ENCODE data around the gene MCF2L. TPM values are rescaled to one million over a fixed set of nuclear protein-coding genes. Genes with fewer than 3 reads are reported as not detected.
"Not testable (repeated sequence)": the region's sequence is repeated elsewhere in the genome, so short reads cannot be mapped to it uniquely, and the experiment has no call there.

MCF2L gene
- total and polyA plus RNA-seq, 4 donors, result 46.3 to 136 (median 92.0) TPM

DNA sequence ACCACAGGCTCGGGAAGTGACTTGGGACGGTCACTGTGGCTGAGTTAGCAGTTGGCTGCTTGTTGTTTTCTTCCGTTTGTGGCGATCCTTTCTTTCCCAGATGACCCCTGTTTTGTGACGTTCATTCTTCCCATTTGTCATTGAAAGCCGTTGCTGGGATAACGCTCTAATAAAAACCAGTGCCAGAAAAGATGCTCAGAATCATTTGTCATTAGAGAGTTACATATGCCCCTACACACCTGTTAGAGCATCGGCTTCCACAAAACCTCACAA lies 39.3 kb upstream of the MCF2L start:
- no peak for DNase-seq (ENCODE audit: low read depth in 4 of 6, low spot score in 6 of 6)
- no peaks in the 10 kb centered on the region for H3K27me3 ChIP-seq (ENCODE audit: control insufficient read depth, insufficient read depth, low read length)
- no peaks in the 10 kb centered on the region for H3K36me3 ChIP-seq (ENCODE audit: control insufficient read depth, insufficient read depth, low read length)
- H3K4me3 ChIP-seq (ENCODE audit: low read depth, low read length), result no peak overlapping the region
- H3K4me1 ChIP-seq (ENCODE audit: control insufficient read depth, insufficient read depth, low read length), result peaks cover 17% of the 10 kb centered on the region
- no peak overlapping the region for H3K27ac ChIP-seq (ENCODE audit: low read depth, low read length)
- 54% methylated on average over 4 of the region's 8 CpGs for WGBS (ENCODE audit: insufficient coverage)
- no peaks in the 10 kb centered on the region for H3K9me3 ChIP-seq (ENCODE audit: control insufficient read depth, insufficient read depth, low read length)

GRCh38 chr13:112930192-112930591 lies 38.8 kb upstream of the MCF2L start:
- H3K4me1 ChIP-seq (ENCODE audit: control insufficient read depth, insufficient read depth, low read length), result peaks cover 17% of the 10 kb centered on the region
- H3K4me3 ChIP-seq (ENCODE audit: low read depth, low read length), result no peak overlapping the region
- no peak overlapping the region for H3K27ac ChIP-seq (ENCODE audit: low read depth, low read length)
- H3K27me3 ChIP-seq (ENCODE audit: control insufficient read depth, insufficient read depth, low read length), result no peaks in the 10 kb centered on the region
- no peaks in the 10 kb centered on the region for H3K36me3 ChIP-seq (ENCODE audit: control insufficient read depth, insufficient read depth, low read length)
- no peaks in the 10 kb centered on the region for H3K9me3 ChIP-seq (ENCODE audit: control insufficient read depth, insufficient read depth, low read length)
- DNase-seq (ENCODE audit: low read depth in 4 of 6, low spot score in 6 of 6), result no peak

DNA sequence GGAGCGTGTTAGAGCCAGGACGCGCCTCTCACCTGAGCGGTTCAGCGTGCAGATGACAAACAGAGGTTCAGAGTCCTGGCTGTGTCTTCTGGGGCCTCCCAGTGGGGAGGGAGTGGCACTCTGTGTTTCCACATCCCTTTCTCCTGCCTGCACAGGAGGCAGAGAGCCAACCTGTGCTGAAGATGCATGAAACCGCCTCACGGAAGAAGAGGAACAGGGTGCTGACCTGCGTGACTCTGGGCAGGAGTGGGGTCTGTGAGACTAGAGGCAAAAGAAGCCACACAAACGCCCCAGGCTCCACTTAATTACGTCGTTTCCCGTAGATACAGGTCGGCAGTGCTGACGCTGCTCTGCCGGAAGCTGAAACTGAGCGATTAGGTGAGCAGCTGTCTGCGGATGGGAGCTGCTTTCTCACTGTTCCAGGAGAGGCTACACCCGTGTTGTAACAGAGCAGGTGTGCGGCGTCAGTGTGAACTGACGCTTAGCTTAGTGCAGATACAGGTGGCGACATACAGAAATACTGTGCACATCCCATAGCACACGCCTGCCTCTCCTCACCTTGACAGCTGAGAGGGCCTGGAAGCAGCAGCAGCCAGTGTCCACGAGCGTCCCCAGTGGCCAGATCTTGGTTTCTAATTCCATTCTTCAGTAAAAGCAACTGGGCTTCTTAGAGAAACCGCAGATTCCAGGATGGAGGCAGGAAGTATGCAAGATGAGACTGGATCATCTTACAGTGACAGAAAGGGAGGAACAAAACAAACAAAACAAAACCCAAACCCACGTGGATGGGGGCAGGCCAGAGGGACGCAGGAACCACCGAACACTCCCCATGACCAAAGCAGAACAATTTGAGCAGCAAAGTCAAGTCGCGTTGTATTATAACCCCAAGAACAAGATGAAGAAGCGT lies 37.7 kb upstream of the MCF2L start:
- WGBS (ENCODE audit: insufficient coverage), result 70% methylated on average over 25 of the region's 32 CpGs
- H3K27ac ChIP-seq (ENCODE audit: low read depth, low read length), result no peak overlapping the region
- H3K9me3 ChIP-seq (ENCODE audit: control insufficient read depth, insufficient read depth, low read length), result no peaks in the 10 kb centered on the region
- H3K4me3 ChIP-seq (ENCODE audit: low read depth, low read length), result no peak overlapping the region
- H3K36me3 ChIP-seq (ENCODE audit: control insufficient read depth, insufficient read depth, low read length), result no peaks in the 10 kb centered on the region
- H3K4me1 ChIP-seq (ENCODE audit: control insufficient read depth, insufficient read depth, low read length), result peaks cover 17% of the 10 kb centered on the region
- no peaks in the 10 kb centered on the region for H3K27me3 ChIP-seq (ENCODE audit: control insufficient read depth, insufficient read depth, low read length)
- peak in 3 of 6 donors; percentile 24 to 81 (median 51) for DNase-seq (ENCODE audit: low read depth in 4 of 6, low spot score in 6 of 6)

DNA sequence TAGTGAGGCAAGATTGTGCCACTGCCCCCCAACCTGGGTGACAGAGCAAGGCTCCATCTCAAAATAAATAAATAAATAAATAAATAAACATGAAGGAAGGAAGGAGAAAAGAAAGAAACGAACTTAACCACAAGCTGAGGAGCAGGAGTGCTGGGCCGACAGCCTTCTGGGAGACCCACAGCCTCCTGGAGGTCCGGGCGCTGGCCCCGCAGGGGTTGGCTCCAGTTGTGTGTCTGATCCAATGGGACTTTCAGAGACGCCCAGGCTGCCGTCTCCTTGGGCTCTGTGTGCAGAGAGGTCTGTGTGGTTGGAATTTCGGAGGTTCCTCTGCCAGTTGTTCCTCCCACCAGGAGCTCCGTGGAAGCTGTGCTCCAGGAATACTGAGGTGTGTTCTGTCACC lies 36.0 kb upstream of the MCF2L start:
- DNase-seq (ENCODE audit: low read depth in 4 of 6, low spot score in 6 of 6), result no peak
- no peak overlapping the region for H3K4me3 ChIP-seq (ENCODE audit: low read depth, low read length)
- 85% methylated on average over 8 of the region's 9 CpGs for WGBS (ENCODE audit: insufficient coverage)
- no peaks in the 10 kb centered on the region for H3K27me3 ChIP-seq (ENCODE audit: control insufficient read depth, insufficient read depth, low read length)
- peaks cover 17% of the 10 kb centered on the region for H3K4me1 ChIP-seq (ENCODE audit: control insufficient read depth, insufficient read depth, low read length)
- H3K27ac ChIP-seq (ENCODE audit: low read depth, low read length), result no peak overlapping the region
- H3K36me3 ChIP-seq (ENCODE audit: control insufficient read depth, insufficient read depth, low read length), result no peaks in the 10 kb centered on the region
- H3K9me3 ChIP-seq (ENCODE audit: control insufficient read depth, insufficient read depth, low read length), result no peaks in the 10 kb centered on the region

DNA sequence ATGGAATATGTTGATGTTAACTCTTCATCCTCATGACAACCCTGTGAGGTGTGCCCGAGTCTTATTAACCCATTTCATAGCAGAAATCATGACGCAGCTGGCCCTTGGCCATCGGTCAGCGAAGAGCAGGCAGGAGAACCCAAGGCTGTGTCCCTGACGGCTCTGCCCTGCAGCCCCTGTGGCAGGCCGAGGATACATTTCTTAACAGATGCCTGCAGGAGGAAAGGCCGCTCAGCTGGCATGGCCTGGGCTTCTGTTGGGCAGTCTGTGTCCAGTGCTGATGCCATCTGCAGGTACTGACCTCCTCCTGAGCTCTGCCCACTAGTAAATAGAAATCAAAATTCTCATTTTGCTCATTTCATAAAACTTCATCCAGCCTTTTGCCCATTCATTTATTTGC lies 35.4 kb upstream of the MCF2L start:
- Histone ChIP-seq H3K36me3 (ENCODE audit: control insufficient read depth, insufficient read depth, low read length) (no peaks in the 10 kb centered on the region), H3K27me3 (ENCODE audit: control insufficient read depth, insufficient read depth, low read length) (no peaks in the 10 kb centered on the region), H3K27ac (ENCODE audit: low read depth, low read length) (no peak overlapping the region), H3K4me3 (ENCODE audit: low read depth, low read length) (no peak overlapping the region), H3K9me3 (ENCODE audit: control insufficient read depth, insufficient read depth, low read length) (no peaks in the 10 kb centered on the region), H3K4me1 (ENCODE audit: control insufficient read depth, insufficient read depth, low read length) (peaks cover 16% of the 10 kb centered on the region)
- no peak for DNase-seq (ENCODE audit: low read depth in 4 of 6, low spot score in 6 of 6)
- 89% methylated on average over 5 of the region's 7 CpGs for WGBS (ENCODE audit: insufficient coverage)

DNA sequence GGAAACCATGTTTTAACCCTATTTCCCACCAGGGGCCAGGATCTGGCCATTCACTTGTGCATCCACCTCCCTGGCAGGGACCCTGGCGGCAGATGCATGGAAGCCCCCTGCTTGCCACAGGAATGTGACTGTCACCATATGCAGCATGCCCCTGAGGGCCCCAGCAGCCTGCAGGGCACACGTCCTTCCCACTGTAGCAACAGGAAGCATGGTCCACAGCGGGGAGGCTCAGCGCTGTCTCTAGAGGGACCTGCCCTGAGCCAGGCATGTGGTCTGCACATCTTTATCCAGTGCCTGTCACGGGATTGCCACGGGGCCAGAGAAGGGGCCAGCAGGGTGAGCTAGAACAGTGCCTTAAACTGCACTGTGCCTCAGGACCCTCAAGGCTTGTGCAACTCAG lies 34.9 kb upstream of the MCF2L start:
- no peaks in the 10 kb centered on the region for H3K27me3 ChIP-seq (ENCODE audit: control insufficient read depth, insufficient read depth, low read length)
- H3K4me1 ChIP-seq (ENCODE audit: control insufficient read depth, insufficient read depth, low read length), result peaks cover 11% of the 10 kb centered on the region
- WGBS (ENCODE audit: insufficient coverage), result 60% methylated on average over 6 of the region's 6 CpGs
- no peaks in the 10 kb centered on the region for H3K9me3 ChIP-seq (ENCODE audit: control insufficient read depth, insufficient read depth, low read length)
- no peak overlapping the region for H3K4me3 ChIP-seq (ENCODE audit: low read depth, low read length)
- H3K27ac ChIP-seq (ENCODE audit: low read depth, low read length), result no peak overlapping the region
- H3K36me3 ChIP-seq (ENCODE audit: control insufficient read depth, insufficient read depth, low read length), result no peaks in the 10 kb centered on the region
- DNase-seq (ENCODE audit: low read depth in 4 of 6, low spot score in 6 of 6), result no peak

- no peaks in the 10 kb centered on the region for H3K27me3 ChIP-seq (ENCODE audit: control insufficient read depth, insufficient read depth, low read length)
- DNase-seq (ENCODE audit: low read depth in 4 of 6, low spot score in 6 of 6), result no peak
- no peaks in the 10 kb centered on the region for H3K36me3 ChIP-seq (ENCODE audit: control insufficient read depth, insufficient read depth, low read length)
- no peaks in the 10 kb centered on the region for H3K9me3 ChIP-seq (ENCODE audit: control insufficient read depth, insufficient read depth, low read length)
- peaks cover 24% of the 10 kb centered on the region for H3K4me1 ChIP-seq (ENCODE audit: control insufficient read depth, insufficient read depth, low read length)
- H3K27ac ChIP-seq (ENCODE audit: low read depth, low read length), result no peak overlapping the region
- 85% methylated on average over 3 of the region's 7 CpGs for WGBS (ENCODE audit: insufficient coverage)
- no peak overlapping the region for H3K4me3 ChIP-seq (ENCODE audit: low read depth, low read length)
Measured at GRCh38 chr13:112938680-112939079, 30.3 kb upstream of the MCF2L start.

- Histone ChIP-seq H3K9me3 (ENCODE audit: control insufficient read depth, insufficient read depth, low read length) (no peaks in the 10 kb centered on the region), H3K4me1 (ENCODE audit: control insufficient read depth, insufficient read depth, low read length) (peaks cover 31% of the 10 kb centered on the region), H3K4me3 (ENCODE audit: low read depth, low read length) (no peak overlapping the region), H3K27me3 (ENCODE audit: control insufficient read depth, insufficient read depth, low read length) (no peaks in the 10 kb centered on the region), H3K27ac (ENCODE audit: low read depth, low read length) (no peak overlapping the region), H3K36me3 (ENCODE audit: control insufficient read depth, insufficient read depth, low read length) (no peaks in the 10 kb centered on the region)
- peak in 3 of 6 donors; percentile 55 to 88 (median 81) for DNase-seq (ENCODE audit: low read depth in 4 of 6, low spot score in 6 of 6)
- 18% methylated on average over 10 of the region's 14 CpGs for WGBS (ENCODE audit: insufficient coverage)
Measured at GRCh38 chr13:112940236-112940635, 28.8 kb upstream of the MCF2L start.

GRCh38 chr13:112941349-112941748 lies 27.7 kb upstream of the MCF2L start:
- 100% methylated on average over 1 of the region's 7 CpGs for WGBS (ENCODE audit: insufficient coverage)
- DNase-seq (ENCODE audit: low read depth in 4 of 6, low spot score in 6 of 6), result no peak
- Histone ChIP-seq H3K27me3 (ENCODE audit: control insufficient read depth, insufficient read depth, low read length) (no peaks in the 10 kb centered on the region), H3K27ac (ENCODE audit: low read depth, low read length) (no peak overlapping the region), H3K9me3 (ENCODE audit: control insufficient read depth, insufficient read depth, low read length) (no peaks in the 10 kb centered on the region), H3K4me1 (ENCODE audit: control insufficient read depth, insufficient read depth, low read length) (peaks cover 31% of the 10 kb centered on the region), H3K4me3 (ENCODE audit: low read depth, low read length) (no peak overlapping the region), H3K36me3 (ENCODE audit: control insufficient read depth, insufficient read depth, low read length) (no peaks in the 10 kb centered on the region)

- H3K4me1 ChIP-seq (ENCODE audit: control insufficient read depth, insufficient read depth, low read length), result peaks cover 31% of the 10 kb centered on the region
- not testable (repeated sequence) for H3K4me3 ChIP-seq (ENCODE audit: low read depth, low read length); H3K36me3 ChIP-seq (ENCODE audit: control insufficient read depth, insufficient read depth, low read length); H3K9me3 ChIP-seq (ENCODE audit: control insufficient read depth, insufficient read depth, low read length); H3K27me3 ChIP-seq (ENCODE audit: control insufficient read depth, insufficient read depth, low read length); DNase-seq (ENCODE audit: low read depth in 4 of 6, low spot score in 6 of 6); H3K27ac ChIP-seq (ENCODE audit: low read depth, low read length)
- WGBS (ENCODE audit: insufficient coverage), result no CpG with 5 or more reads among the region's 11 CpGs
Measured at GRCh38 chr13:112941765-112942164, 27.2 kb upstream of the MCF2L start.
